Liver (tissue), 3 donors: Measurements from ENCODE around the gene OR8D1.

Experiments used
- EGR1 ChIP-seq, 2 donors: IDR thresholded peaks; 2 replicates each; pipeline ENCODE4 v1.6.1; 2016 to 2018; ENCODE audit warnings: antibody characterized with exemption in 2 of 2, low read depth in 2 of 2
- FOXA1 ChIP-seq: IDR thresholded peaks from 2 replicates; pipeline ENCODE4 v1.6.1; 2016; ENCODE audit warnings: antibody characterized with exemption
- HNF4A ChIP-seq, 2 donors: conservative IDR thresholded peaks; 2 replicates each; pipeline ENCODE4 v1.6.1; 2016; ENCODE audit warnings: antibody characterized with exemption in 2 of 2, mild to moderate bottlenecking in 2 of 2
- JUND ChIP-seq, 2 donors: IDR thresholded peaks; 2 replicates each; pipeline ENCODE4 v1.6.1; 2016; ENCODE audit warnings: antibody characterized with exemption in 2 of 2
- NR2F2 ChIP-seq: IDR thresholded peaks from 2 replicates; pipeline ENCODE4 v1.6.1; 2016; ENCODE audit warnings: antibody characterized with exemption
- RAD21 ChIP-seq, 2 donors: IDR thresholded peaks; 2 replicates each; pipeline ENCODE4 v1.6.1; 2016; ENCODE audit warnings: antibody characterized with exemption in 2 of 2, mild to moderate bottlenecking in 2 of 2
- SP1 ChIP-seq: IDR thresholded peaks from 2 replicates; pipeline ENCODE4 v1.6.1; 2018; ENCODE audit warnings: antibody characterized with exemption, mild to moderate bottlenecking
- TAF1 ChIP-seq: conservative IDR thresholded peaks from 2 replicates; pipeline ENCODE4 v1.6.1; 2016; ENCODE audit warnings: antibody characterized with exemption, mild to moderate bottlenecking
- YY1 ChIP-seq: IDR thresholded peaks from 2 replicates; pipeline ENCODE4 v1.6.1; 2016; ENCODE audit warnings: antibody characterized with exemption, mild to moderate bottlenecking
- TF ChIP-seq, protein P1 (sequence below): IDR thresholded peaks from 2 replicates; pipeline ENCODE4 v1.6.1; 2016; ENCODE audit warnings: antibody characterized with exemption, mild to moderate bottlenecking
- TF ChIP-seq, protein P2 (sequence below): fragments of 150-350 bp; IDR thresholded peaks from 2 replicates; pipeline ENCODE4 v1.5.1; 2017; ENCODE audit warnings: improper control_type of control experiment, low read depth, low read length; ENCODE audit not compliant: missing input control
- TF ChIP-seq, protein P3 (sequence below): IDR thresholded peaks from 2 replicates; pipeline ENCODE4 v1.6.1; 2016; ENCODE audit warnings: antibody characterized with exemption
- donor health status: healthy.
- donor health status: healthy.

DNA sequence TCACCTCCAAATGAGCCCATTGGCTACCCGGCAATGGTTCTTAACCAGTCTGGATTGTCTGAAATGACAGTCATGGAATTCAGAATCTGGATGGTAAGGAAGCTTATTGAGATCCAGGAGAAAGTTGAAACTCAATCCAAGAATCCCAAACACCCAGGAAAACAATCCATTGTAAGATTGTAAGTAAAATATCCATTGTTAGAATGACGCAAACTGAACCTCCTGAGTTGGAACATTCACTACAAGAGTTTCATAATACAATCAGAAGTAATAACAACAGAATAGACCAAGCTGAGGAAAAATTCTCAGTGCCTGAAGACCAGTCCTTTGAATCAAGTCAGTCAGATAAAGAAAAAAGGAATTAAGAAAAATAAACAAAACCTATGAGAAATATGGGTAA is 35.5 kb downstream of the OR8D1 start:
- TF ChIP-seq FOXA1 (no peak), SP1 (no peak), NR2F2 (no peak), RAD21 (IDR thresholded peaks at IDR 0.05) (no peak), YY1 (no peak), HNF4A (conservative IDR thresholded peaks at IDR 0.05) (no peak), JUND (IDR thresholded peaks at IDR 0.05) (no peak), EGR1 (IDR thresholded peaks at IDR 0.05; ENCODE audit: low read depth in 2 of 2) (no peak), TAF1 (no peak)
- TF ChIP-seq, protein P1, sequence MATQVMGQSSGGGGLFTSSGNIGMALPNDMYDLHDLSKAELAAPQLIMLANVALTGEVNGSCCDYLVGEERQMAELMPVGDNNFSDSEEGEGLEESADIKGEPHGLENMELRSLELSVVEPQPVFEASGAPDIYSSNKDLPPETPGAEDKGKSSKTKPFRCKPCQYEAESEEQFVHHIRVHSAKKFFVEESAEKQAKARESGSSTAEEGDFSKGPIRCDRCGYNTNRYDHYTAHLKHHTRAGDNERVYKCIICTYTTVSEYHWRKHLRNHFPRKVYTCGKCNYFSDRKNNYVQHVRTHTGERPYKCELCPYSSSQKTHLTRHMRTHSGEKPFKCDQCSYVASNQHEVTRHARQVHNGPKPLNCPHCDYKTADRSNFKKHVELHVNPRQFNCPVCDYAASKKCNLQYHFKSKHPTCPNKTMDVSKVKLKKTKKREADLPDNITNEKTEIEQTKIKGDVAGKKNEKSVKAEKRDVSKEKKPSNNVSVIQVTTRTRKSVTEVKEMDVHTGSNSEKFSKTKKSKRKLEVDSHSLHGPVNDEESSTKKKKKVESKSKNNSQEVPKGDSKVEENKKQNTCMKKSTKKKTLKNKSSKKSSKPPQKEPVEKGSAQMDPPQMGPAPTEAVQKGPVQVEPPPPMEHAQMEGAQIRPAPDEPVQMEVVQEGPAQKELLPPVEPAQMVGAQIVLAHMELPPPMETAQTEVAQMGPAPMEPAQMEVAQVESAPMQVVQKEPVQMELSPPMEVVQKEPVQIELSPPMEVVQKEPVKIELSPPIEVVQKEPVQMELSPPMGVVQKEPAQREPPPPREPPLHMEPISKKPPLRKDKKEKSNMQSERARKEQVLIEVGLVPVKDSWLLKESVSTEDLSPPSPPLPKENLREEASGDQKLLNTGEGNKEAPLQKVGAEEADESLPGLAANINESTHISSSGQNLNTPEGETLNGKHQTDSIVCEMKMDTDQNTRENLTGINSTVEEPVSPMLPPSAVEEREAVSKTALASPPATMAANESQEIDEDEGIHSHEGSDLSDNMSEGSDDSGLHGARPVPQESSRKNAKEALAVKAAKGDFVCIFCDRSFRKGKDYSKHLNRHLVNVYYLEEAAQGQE: no peak
- TF ChIP-seq, protein P2, sequence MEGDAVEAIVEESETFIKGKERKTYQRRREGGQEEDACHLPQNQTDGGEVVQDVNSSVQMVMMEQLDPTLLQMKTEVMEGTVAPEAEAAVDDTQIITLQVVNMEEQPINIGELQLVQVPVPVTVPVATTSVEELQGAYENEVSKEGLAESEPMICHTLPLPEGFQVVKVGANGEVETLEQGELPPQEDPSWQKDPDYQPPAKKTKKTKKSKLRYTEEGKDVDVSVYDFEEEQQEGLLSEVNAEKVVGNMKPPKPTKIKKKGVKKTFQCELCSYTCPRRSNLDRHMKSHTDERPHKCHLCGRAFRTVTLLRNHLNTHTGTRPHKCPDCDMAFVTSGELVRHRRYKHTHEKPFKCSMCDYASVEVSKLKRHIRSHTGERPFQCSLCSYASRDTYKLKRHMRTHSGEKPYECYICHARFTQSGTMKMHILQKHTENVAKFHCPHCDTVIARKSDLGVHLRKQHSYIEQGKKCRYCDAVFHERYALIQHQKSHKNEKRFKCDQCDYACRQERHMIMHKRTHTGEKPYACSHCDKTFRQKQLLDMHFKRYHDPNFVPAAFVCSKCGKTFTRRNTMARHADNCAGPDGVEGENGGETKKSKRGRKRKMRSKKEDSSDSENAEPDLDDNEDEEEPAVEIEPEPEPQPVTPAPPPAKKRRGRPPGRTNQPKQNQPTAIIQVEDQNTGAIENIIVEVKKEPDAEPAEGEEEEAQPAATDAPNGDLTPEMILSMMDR: no peak
- TF ChIP-seq, protein P3, sequence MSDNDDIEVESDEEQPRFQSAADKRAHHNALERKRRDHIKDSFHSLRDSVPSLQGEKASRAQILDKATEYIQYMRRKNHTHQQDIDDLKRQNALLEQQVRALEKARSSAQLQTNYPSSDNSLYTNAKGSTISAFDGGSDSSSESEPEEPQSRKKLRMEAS: no peak
